Keratinocyte (primary cell): ENCODE measurements around the gene NCL. TPM values are rescaled to one million over a fixed set of nuclear protein-coding genes. Genes with fewer than 3 reads are reported as not detected.

ENCODE experiments used
- DNase-seq: peaks from one replicate; pipeline ENCODE4 v3.0.0-alpha.2; 2011; ENCODE audit warnings: low read depth, missing footprints, low spot score
- FAIRE-seq: peaks from 2 replicates; lab custom pipeline; 2011; peaks lifted over from hg19 to GRCh38; lab: Jason Lieb, UNC
- H2AFZ ChIP-seq: 2 replicates; pipeline ENCODE4 v1.6.0; 2012; ENCODE audit warnings: low read length, control low read depth, inconsistent platforms; ENCODE audit not compliant: control insufficient read depth
- H3K27ac ChIP-seq: 2 replicates; pipeline ENCODE4 v1.5.1; 2011; ENCODE audit warnings: low read length; ENCODE audit not compliant: control insufficient read depth, insufficient read depth
- H3K27me3 ChIP-seq: 3 replicates; pipeline ENCODE4 v1.6.0; 2011; ENCODE audit warnings: low read length; ENCODE audit not compliant: control insufficient read depth, insufficient read depth; ENCODE audit errors: extremely low read depth
- H3K36me3 ChIP-seq, 2 experiments: 2 replicates in 1 of 2; 3 replicates in 1 of 2; pipeline ENCODE4 v1.5.1; 2011; ENCODE audit warnings: low read length in 2 of 2, mild to moderate bottlenecking in 1 of 2; ENCODE audit not compliant: control insufficient read depth in 2 of 2, insufficient read depth in 2 of 2; ENCODE audit errors: extremely low read depth in 1 of 2
- H3K4me1 ChIP-seq: 3 replicates; pipeline ENCODE4 v1.5.1; 2011; ENCODE audit warnings: low read length; ENCODE audit not compliant: control insufficient read depth, insufficient read depth; ENCODE audit errors: extremely low read depth
- H3K4me2 ChIP-seq: 3 replicates; pipeline ENCODE4 v1.6.0; 2011; ENCODE audit warnings: low read depth, low read length; ENCODE audit not compliant: control insufficient read depth, insufficient read depth; ENCODE audit errors: extremely low read depth
- H3K4me3 ChIP-seq, 3 experiments: fragments of 200-600 bp in 1 of 3; sonication (generic) in 1 of 3; 2 replicates in 2 of 3; 3 replicates in 1 of 3; pipeline ENCODE4 v1.5.1; 2011 to 2016; ENCODE audit warnings: low read length in 3 of 3, mild to moderate bottlenecking in 3 of 3, control low read depth in 2 of 3, inconsistent platforms in 1 of 3, low read depth in 1 of 3, mixed read lengths in 1 of 3, mixed run types in 1 of 3, moderate library complexity in 1 of 3; ENCODE audit not compliant: control insufficient read depth in 2 of 3, insufficient read depth in 2 of 3; ENCODE audit errors: extremely low read depth in 1 of 3
- H3K79me2 ChIP-seq: 2 replicates; pipeline ENCODE4 v1.6.0; 2012; ENCODE audit warnings: low read length; ENCODE audit not compliant: control insufficient read depth, insufficient read depth
- H3K9ac ChIP-seq: 3 replicates; pipeline ENCODE4 v1.6.0; 2011; ENCODE audit warnings: low read length; ENCODE audit not compliant: control insufficient read depth, insufficient read depth; ENCODE audit errors: extremely low read depth
- H3K9me1 ChIP-seq: 3 replicates; pipeline ENCODE4 v1.6.0; 2011; ENCODE audit warnings: low read length; ENCODE audit not compliant: control insufficient read depth, insufficient read depth; ENCODE audit errors: extremely low read depth
- H3K9me3 ChIP-seq: 2 replicates; pipeline ENCODE4 v1.5.1; 2012; ENCODE audit warnings: low read depth, low read length; ENCODE audit not compliant: control insufficient read depth
- H4K20me1 ChIP-seq: 3 replicates; pipeline ENCODE4 v1.6.0; 2011; ENCODE audit warnings: low read length; ENCODE audit not compliant: control insufficient read depth, insufficient read depth; ENCODE audit errors: extremely low read depth
- CTCF ChIP-seq, 3 experiments: IDR thresholded peaks in 1 of 3; conservative IDR thresholded peaks in 1 of 3; optimal IDR thresholded peaks in 1 of 3; 2 replicates in 2 of 3; 3 replicates in 1 of 3; pipeline versions ENCODE3 to v1.5.1; 2011; ENCODE audit warnings: low read length in 3 of 3, mild to moderate bottlenecking in 3 of 3, moderate library complexity in 2 of 3, control low read depth in 1 of 3, inconsistent platforms in 1 of 3; ENCODE audit not compliant: insufficient read depth in 2 of 3; ENCODE audit errors: extremely low read depth in 1 of 3
- EZH2 ChIP-seq: IDR thresholded peaks from one replicate; pipeline ENCODE4 v1.6.1; 2012; ENCODE audit warnings: inconsistent platforms, mild to moderate bottlenecking, low read length, moderate library complexity
- dilution Hi-C: fragments of 300-500 bp; cut with MboI; formaldehyde crosslinking; loops from one replicate; pipeline ENCODE4 v1.7.0; 2020; ENCODE audit warnings: low sequenced_read_pairs; ENCODE audit not compliant: extremely low pct_ligation_motif_present
- polyA plus RNA-seq, 5 experiments: library from polyadenylated mRNA; depleted of rRNA in 3 of 5; stranded (reverse) in 3 of 5; stranded (forward) in 1 of 5; unstranded in 1 of 5; fragments of >200 nt; gene quantifications; 1 replicate in 1 of 5; 2 replicates in 3 of 5; 3 replicates in 1 of 5; pipeline versions ENCODE4 v1.2.1 to v1.2.3, GENCODE V29; 2011 to 2012; ENCODE audit warnings: missing spikeins in 2 of 5, low read depth in 1 of 5, low replicate concordance in 1 of 5

The NCL gene
- polyA plus RNA-seq, 1 donor (not counting 4 experiments of a cell fraction or from before 2014, with no cell fraction given) = 247 TPM

GRCh38 chr2:231512222-231512621 is 47.9 kb upstream of the NCL start:
- DNase-seq (no peak), FAIRE-seq (no peak)
- no peaks in the 10 kb centered on the region for H3K27me3 ChIP-seq
- H3K27ac ChIP-seq = no peak overlapping the region
- no peaks in the 10 kb centered on the region for H3K79me2 ChIP-seq
- H4K20me1 ChIP-seq = no peaks in the 10 kb centered on the region
- H3K4me1 ChIP-seq = peaks cover 10% of the 10 kb centered on the region
- TF ChIP-seq EZH2 (no peak), CTCF (optimal IDR thresholded peaks at IDR 0.05 in 1 of 3, IDR thresholded peaks at IDR 0.05 in 1 of 3, conservative IDR thresholded peaks at IDR 0.05 in 1 of 3; ENCODE audit: extremely low read depth in 1 of 3, insufficient read depth in 2 of 3, low read length in 3 of 3) (no peak)
- H3K36me3 ChIP-seq = no peaks in the 10 kb centered on the region
- no peaks in the 10 kb centered on the region for H3K9me1 ChIP-seq
- H3K4me2 ChIP-seq = no peak overlapping the region
- dilution Hi-C loops = no loop called here
- H2AFZ ChIP-seq = no peak overlapping the region
- no peaks in the 10 kb centered on the region for H3K9me3 ChIP-seq
- H3K9ac ChIP-seq = no peak overlapping the region
- H3K4me3 ChIP-seq = no peak overlapping the region

GRCh38 chr2:231503766-231504165 is 39.5 kb upstream of the NCL start:
- DNase-seq (no peak), FAIRE-seq (no peak)
- H3K27ac ChIP-seq = no peak overlapping the region
- H2AFZ ChIP-seq = no peak overlapping the region
- no peaks in the 10 kb centered on the region for H4K20me1 ChIP-seq
- TF ChIP-seq EZH2 (no peak), CTCF (optimal IDR thresholded peaks at IDR 0.05 in 1 of 3, IDR thresholded peaks at IDR 0.05 in 1 of 3, conservative IDR thresholded peaks at IDR 0.05 in 1 of 3; ENCODE audit: extremely low read depth in 1 of 3, insufficient read depth in 2 of 3, low read length in 3 of 3) (no peak)
- no peak overlapping the region for H3K4me2 ChIP-seq
- H3K9me3 ChIP-seq = no peaks in the 10 kb centered on the region
- H3K9ac ChIP-seq = no peak overlapping the region
- H3K79me2 ChIP-seq = no peaks in the 10 kb centered on the region
- no peaks in the 10 kb centered on the region for H3K27me3 ChIP-seq
- H3K4me3 ChIP-seq = no peak overlapping the region
- dilution Hi-C loops = no loop called here
- no peaks in the 10 kb centered on the region for H3K9me1 ChIP-seq
- no peaks in the 10 kb centered on the region for H3K36me3 ChIP-seq
- no peaks in the 10 kb centered on the region for H3K4me1 ChIP-seq
